NCI-H226 (cell line): Measurements from ENCODE around the gene MMRN2.
A peak's percentile ranks its signal among the peaks of the same experiment; 100 is the strongest.
"Not testable (repeated sequence)": the region's sequence is repeated elsewhere in the genome, so short reads cannot be mapped to it uniquely, and the experiment has no call there.

ENCODE experiments used
- DNase-seq: peaks from one replicate; pipeline ENCODE4 v3.0.0-alpha.2; 2015

Gene MMRN2

DNA sequence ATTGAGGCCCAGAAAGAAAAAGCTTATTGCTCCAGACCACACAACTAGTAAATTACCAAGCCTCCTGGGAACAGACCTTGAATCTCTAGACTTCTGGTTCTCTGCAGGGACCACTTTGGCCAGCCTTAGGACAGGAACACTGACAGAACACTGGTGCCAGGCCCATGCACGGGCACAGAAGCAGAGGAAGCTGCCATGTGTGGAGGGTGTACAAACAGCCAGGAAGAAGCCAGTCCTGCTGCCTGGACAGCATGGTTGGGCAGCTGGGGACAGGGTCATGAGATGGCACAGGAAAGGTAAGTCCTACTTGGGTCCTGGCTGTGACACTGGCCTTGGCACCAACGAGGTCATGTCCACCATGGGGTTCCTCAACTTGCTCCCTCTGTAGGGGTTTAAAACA, 19.2 kb downstream of the MMRN2 start:
- DNase-seq: no peak

GRCh38 chr10:86937502-86938154, 19.8 kb downstream of the MMRN2 start:
- no peak for DNase-seq

DNA sequence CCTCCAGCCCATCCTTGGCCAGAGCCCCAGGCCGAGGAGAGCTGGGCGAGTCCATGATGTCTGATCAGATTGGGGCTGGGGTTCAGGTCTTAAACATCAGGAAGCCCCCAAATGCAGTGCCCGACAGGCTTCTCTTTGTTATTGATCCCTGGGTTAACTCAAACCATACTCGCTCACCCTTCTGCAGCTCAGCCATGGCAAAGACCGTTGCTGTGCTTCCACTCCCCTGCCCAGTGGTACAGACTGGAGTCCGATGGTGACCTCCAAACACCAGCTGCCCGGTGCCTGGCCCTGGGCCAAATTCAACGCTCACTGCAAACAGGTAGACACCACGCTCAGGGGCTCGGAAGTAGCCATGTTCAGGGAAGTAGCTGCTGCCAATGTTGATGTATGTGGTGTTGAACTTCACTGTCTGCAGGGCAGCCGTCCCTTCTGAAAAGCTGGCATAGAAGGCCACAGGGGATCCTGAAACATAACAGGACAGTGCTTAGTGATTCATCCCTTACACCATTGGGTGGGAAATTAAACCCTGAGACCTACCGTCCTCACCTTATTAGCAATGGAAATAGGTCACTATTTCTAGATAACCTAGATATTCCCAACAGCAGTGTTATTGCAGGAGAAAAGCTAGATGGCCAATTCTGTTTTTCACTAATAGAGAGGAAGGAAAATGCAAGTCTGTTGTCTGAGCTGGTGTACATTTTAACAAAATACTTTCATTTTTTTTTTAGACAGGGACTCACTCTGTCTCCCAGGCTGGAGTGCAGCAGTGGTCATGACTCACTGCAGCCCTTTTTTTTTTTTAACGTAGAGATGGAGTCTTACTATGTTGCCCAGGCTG, 20.5 kb downstream of the MMRN2 start:
- DNase-seq: no peak

DNA sequence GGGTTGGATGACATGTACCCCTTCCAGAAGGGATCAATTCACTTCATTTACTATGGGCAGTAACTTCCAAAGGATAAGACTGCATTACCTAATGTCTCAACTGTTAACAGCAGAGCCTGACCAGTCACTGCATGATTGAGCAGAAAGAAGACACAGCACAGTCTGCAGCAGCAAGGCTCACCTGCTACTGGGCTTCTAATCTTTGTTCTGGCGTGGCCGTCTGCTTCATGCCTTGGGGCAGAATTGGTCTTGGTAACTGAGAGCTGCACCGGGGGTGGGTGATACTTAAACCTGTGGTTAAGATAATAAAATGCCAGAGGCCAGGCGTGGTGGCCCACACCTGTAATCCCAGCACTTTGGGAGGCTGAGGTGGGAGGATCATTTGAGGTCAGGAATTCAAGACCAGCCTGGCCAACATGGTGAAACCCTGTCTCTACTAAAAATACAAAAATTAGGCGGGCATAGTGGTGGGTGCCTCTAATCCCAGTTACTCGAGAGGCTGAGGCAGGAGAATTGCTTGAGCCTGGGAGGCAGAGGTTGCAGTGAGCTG, 23.2 kb downstream of the MMRN2 start:
- DNase-seq: not testable (repeated sequence)

GRCh38 chr10:86932674-86933073, 24.7 kb downstream of the MMRN2 start:
- DNase-seq: no peak

GRCh38 chr10:86931872-86932271, 25.5 kb downstream of the MMRN2 start:
- no peak for DNase-seq

DNA sequence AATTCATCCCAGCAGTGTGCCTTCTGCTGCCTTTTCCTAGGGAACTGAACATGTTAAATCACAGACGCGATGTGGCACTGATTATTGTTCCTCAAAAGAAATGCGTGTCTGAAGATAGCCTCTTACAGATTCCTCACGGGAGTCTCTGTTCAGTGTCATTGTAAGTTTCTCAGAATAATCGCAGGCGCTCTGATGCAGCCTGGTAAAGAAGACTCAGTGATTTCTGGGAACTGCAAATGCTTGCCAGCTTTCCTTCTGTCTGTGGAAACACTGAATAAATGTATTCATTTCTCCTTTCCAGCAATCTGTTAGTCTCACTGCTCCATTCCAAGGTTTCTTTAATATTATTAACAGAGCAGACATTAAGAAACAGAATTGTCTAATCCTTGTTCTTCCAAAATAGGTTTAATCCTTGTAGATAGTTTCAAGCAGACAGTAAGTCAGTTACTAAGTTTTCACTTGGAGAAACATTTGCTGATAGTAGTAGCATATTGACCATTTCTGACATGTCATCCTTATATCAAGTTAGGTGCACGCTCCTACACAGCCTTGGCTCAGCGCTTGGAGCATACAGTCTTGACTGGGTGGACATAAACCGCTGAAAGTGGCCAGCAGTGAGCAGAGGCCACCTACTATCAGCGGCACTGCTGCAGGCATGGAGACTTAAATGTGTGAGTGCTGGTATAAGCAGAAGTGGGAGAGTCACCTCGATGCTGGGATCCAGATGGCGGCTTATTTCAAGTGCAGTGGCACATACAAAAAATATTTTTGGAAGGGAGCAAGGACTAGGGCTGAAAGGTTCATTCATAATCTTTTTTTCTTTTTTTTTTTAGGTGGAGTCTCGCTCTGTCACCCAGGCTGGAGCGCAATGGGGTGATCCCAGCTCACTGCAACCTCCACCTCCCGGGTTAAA, 27.7 kb downstream of the MMRN2 start:
- DNase-seq: no peak

GRCh38 chr10:86922553-86922961, 34.9 kb downstream of the MMRN2 start:
- no peak for DNase-seq

- no peak for DNase-seq
Measured at GRCh38 chr10:86918022-86918471, 39.4 kb downstream of the MMRN2 start.

- no peak for DNase-seq
Measured at GRCh38 chr10:86914734-86915133, 42.7 kb downstream of the MMRN2 start.

DNA sequence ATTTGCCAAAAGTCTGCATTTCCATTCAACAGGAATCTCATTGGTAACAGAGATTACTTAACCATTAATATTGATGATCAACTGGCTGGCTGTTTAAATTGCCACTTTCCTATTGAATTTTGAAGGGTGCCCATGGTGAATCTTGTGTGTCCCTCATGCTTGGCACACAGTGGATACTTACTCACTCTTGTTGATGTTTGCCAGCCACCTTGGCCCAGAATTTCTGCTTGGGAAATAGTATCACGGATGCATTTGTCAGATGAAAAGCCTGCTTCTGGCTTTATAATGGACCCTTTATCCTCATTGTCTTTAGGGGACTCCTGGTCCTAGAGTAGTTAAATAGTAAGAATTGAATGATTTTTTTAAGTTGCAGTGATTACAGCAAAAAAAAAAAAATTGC, 52.0 kb downstream of the MMRN2 start:
- no peak for DNase-seq

GRCh38 chr10:86904600-86904999, 52.8 kb downstream of the MMRN2 start:
- DNase-seq: no peak

DNA sequence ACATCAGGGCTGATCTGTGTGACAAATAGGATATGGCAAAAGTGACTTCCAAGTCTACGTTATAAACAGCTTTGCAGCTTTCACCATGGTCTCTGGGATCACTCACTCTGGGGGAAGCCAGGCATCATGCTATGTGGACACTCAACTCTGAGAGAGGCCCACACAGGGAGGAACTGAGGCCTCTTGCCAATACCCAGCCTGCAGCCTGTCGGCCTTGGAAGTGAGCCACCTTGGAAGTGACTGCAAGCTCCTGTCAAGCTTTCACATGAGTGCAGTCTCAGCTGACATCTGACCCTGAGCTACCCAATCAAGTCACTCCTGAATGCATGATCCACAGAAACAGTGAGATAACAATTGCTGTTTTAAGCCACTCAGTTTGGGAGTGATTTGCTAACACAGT, 56.5 kb downstream of the MMRN2 start:
- no peak for DNase-seq

DNA sequence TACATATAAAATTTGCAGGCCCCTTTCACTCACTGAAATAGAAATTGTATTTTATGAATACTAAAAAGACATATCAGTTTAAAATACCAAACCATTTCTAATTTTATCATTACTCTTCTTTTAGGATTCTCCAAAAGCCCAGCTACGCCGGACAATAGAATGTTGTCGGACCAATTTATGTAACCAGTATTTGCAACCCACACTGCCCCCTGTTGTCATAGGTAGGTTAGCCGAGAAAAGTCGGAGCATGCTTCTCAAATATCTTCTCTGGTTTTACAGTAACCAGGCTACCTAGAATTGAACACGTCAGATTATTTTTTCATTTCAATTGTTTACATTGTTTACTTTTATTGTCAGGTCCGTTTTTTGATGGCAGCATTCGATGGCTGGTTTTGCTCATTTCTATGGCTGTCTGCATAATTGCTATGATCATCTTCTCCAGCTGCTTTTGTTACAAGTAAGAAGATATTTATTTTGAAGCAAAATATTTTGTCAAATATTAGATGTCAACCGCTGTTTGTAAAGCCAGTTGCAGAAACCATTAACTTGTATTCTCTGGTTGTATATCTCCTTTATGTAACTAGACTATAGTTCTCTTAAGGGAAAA, 57.6 kb downstream of the MMRN2 start:
- peak; percentile 16 for DNase-seq

- no peak for DNase-seq
Measured at GRCh38 chr10:86899132-86899531, 58.3 kb downstream of the MMRN2 start.

DNA sequence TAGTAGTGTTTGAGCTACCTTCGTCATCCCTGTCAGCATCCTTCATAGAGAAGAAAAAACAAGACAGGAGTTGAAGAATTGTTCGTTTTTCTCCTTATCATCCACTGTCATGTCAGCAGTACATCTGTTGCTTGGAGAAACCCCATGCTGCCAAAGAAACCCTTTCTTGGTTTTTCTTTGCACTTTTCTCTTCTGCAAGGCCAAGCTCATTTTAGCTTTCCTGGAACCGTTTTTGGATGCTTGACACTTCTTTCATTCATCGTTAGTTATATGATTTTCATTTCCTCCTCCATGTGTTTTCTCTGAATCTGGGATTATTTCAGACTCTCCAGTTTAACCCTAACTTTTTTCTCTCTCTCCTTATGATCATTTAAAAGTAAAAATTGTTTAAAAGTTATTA, 58.9 kb downstream of the MMRN2 start:
- no peak for DNase-seq

- DNase-seq: no peak
Measured at GRCh38 chr10:86889997-86890396, 67.4 kb downstream of the MMRN2 start.

DNA sequence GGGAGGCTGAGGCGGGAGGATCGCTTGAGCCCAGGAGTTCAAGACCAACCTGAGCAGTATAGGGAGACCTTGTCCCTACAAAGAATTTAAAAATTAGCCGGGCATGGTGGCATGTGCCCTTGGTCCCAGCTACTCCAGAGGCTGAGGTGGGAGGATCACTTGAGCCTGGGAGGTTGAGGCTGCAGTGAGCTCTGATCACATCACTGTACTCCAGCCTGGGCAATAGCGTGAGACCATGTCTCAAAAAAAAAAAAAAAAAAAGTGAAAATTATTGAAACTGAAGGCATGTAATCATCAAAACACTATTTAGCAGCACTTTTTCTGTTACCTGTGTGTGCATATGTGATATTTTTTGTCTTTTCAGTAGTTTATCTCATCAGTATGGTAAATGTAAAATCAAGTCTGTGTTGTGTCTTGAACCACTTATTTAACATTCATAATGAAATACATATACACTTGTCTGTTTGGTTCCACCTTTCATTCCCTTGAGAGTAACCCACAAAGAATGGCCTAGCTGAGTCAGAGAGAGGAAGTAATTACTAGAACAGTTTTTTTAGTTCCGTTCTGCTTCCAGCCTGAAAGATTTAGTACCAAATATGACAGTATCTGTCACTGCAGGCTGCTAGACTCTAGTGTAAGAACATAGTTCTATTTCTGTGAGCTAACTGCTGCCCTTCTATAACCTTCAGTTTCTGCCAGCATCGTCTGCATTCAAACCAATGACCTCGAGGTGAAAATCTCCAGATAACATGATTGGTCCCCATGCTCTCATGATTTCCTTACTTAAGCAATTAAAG, 68.6 kb downstream of the MMRN2 start:
- DNase-seq: peak; percentile 36
